B cell (primary cell): ENCODE measurements around the gene MED26.

Source experiments
- EZH2 ChIP-seq: IDR thresholded peaks from 2 replicates; pipeline ENCODE4 v1.6.1; 2012; ENCODE audit warnings: borderline replicate concordance, low read depth, mild to moderate bottlenecking, moderate library complexity, low read length; ENCODE audit not compliant: insufficient read depth, poor library complexity, severe bottlenecking
- TF ChIP-seq, protein P1 (sequence below): fragments of 200-600 bp; IDR thresholded peaks from one replicate; pipeline ENCODE4 v1.8.0; 2022; ENCODE audit warnings: antibody characterized with exemption, mild to moderate bottlenecking

DNA sequence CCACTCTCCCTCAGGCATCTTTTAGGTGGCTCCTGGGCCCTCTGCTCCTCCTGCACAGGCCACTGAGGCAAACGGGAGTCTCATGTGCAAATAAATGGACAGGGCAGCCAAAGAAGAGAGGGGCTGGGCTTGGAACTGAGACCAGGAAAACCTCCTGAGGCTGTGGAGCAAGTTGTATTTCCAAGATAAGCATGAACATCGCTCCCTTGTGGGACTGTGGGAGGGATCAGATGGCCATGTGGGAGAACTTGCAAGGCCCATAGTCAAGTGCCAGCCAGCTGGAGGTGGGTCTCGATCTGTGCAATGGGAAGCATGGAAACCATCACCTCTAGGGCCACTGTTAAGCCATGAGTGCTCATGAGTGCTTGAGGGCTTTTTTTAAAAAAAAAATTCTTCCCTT, 24.9 kb downstream of the MED26 start:
- TF ChIP-seq, protein P1, sequence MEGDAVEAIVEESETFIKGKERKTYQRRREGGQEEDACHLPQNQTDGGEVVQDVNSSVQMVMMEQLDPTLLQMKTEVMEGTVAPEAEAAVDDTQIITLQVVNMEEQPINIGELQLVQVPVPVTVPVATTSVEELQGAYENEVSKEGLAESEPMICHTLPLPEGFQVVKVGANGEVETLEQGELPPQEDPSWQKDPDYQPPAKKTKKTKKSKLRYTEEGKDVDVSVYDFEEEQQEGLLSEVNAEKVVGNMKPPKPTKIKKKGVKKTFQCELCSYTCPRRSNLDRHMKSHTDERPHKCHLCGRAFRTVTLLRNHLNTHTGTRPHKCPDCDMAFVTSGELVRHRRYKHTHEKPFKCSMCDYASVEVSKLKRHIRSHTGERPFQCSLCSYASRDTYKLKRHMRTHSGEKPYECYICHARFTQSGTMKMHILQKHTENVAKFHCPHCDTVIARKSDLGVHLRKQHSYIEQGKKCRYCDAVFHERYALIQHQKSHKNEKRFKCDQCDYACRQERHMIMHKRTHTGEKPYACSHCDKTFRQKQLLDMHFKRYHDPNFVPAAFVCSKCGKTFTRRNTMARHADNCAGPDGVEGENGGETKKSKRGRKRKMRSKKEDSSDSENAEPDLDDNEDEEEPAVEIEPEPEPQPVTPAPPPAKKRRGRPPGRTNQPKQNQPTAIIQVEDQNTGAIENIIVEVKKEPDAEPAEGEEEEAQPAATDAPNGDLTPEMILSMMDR: no peak
- TF ChIP-seq EZH2: no peak
